Measurements from ENCODE around the gene RAB40C.

RAB40C gene

GRCh38 chr16:628321-629061 is 38.6 kb downstream of the RAB40C start (continued):
- TF ChIP-seq BACH2 (CRISPR knock-in tag; IDR thresholded peaks at IDR 0.05; ENCODE audit: borderline replicate concordance), result no peak
- no peak for TF ChIP-seq CSDC2 (CRISPR knock-in tag; IDR thresholded peaks at IDR 0.05)
- no peak for TF ChIP-seq POU6F1 (CRISPR knock-in tag; IDR thresholded peaks at IDR 0.05; ENCODE audit: borderline replicate concordance, low read depth)

DNA sequence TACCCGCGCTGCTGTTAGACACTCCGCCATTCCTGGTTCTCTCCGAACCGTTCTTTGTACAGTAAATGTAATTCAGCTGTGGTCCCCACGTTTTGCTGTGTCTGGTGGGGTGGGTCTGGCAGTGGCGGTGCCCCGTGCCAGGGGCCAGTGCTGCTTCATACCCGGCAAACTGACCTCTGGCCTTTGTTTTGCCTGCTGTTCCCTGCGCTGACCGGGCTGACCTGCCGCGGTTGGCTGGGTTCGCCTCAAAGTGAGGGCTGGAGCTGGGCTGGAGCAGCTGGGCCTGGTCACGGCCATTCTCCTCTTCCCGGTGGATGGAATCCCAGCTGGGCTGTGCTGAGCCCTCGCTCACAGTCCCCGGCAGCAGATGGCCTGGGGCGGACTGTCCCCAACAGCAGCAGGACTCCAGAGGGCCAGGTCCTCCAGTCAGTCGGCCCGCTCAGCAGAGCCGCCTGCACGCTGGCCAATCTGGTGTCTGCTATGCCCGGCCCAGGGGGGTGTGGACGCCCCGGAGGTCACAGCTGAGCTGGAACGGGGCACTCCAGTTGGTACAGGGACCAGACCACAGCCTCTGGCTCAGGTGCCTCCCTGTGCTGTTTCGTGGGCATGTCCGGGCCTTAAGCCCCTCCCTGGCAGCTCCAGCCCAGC is 39.4 kb downstream of the RAB40C start:
- no peak for TF ChIP-seq ZNF70 (CRISPR knock-in tag; IDR thresholded peaks at IDR 0.05)
- TF ChIP-seq, protein P1, sequence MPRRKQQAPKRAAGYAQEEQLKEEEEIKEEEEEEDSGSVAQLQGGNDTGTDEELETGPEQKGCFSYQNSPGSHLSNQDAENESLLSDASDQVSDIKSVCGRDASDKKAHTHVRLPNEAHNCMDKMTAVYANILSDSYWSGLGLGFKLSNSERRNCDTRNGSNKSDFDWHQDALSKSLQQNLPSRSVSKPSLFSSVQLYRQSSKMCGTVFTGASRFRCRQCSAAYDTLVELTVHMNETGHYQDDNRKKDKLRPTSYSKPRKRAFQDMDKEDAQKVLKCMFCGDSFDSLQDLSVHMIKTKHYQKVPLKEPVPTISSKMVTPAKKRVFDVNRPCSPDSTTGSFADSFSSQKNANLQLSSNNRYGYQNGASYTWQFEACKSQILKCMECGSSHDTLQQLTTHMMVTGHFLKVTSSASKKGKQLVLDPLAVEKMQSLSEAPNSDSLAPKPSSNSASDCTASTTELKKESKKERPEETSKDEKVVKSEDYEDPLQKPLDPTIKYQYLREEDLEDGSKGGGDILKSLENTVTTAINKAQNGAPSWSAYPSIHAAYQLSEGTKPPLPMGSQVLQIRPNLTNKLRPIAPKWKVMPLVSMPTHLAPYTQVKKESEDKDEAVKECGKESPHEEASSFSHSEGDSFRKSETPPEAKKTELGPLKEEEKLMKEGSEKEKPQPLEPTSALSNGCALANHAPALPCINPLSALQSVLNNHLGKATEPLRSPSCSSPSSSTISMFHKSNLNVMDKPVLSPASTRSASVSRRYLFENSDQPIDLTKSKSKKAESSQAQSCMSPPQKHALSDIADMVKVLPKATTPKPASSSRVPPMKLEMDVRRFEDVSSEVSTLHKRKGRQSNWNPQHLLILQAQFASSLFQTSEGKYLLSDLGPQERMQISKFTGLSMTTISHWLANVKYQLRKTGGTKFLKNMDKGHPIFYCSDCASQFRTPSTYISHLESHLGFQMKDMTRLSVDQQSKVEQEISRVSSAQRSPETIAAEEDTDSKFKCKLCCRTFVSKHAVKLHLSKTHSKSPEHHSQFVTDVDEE (CRISPR knock-in tag; IDR thresholded peaks at IDR 0.05), result no peak
- no peak for TF ChIP-seq ZNF565 (CRISPR knock-in tag; conservative IDR thresholded peaks at IDR 0.05; ENCODE audit: low read depth)
- no peak for TF ChIP-seq PPARA (CRISPR knock-in tag; IDR thresholded peaks at IDR 0.05; ENCODE audit: borderline replicate concordance)
- no peak for TF ChIP-seq GLIS3 (CRISPR knock-in tag; IDR thresholded peaks at IDR 0.05)
- no peak for TF ChIP-seq POU6F1 (CRISPR knock-in tag; IDR thresholded peaks at IDR 0.05; ENCODE audit: borderline replicate concordance, low read depth)
- no peak for TF ChIP-seq ISL1 (CRISPR knock-in tag; IDR thresholded peaks at IDR 0.05)
- no peak for TF ChIP-seq BACH2 (CRISPR knock-in tag; IDR thresholded peaks at IDR 0.05; ENCODE audit: borderline replicate concordance)
- no peak for TF ChIP-seq ZFP30 (CRISPR knock-in tag; IDR thresholded peaks at IDR 0.05)
- no peak for TF ChIP-seq ARNTL (CRISPR knock-in tag; IDR thresholded peaks at IDR 0.05; ENCODE audit: borderline replicate concordance, low read depth)
- TF ChIP-seq CSRNP3 (CRISPR knock-in tag; IDR thresholded peaks at IDR 0.05), result no peak
- TF ChIP-seq ZNF8 (CRISPR knock-in tag; IDR thresholded peaks at IDR 0.05), result no peak
- TF ChIP-seq ESRRG (CRISPR knock-in tag; IDR thresholded peaks at IDR 0.05), result no peak
- no peak for ATAC-seq

DNA sequence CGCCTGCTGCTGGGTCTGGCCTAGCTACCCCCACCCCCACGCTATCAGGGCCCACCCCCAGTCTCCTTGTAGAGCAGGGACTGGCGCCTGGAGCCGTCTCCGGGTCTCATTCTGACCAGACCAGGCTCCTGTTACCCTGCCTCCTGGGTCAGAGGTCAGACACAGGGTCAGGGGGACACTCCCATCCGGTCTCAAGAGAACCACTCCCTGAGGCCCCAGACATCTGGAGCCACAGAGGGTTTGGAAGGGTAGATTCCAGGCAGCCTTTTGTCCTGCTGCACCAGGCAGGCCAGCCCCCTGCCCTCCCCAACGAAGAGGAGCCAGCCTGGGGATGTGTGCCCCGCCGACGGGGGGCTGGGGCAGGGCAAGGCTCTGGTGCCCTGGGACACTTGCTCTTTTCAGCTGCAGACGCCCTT is 40.0 kb downstream of the RAB40C start:
- no peak for ATAC-seq
- TF ChIP-seq CSDC2 (CRISPR knock-in tag; IDR thresholded peaks at IDR 0.05), result no peak

DNA sequence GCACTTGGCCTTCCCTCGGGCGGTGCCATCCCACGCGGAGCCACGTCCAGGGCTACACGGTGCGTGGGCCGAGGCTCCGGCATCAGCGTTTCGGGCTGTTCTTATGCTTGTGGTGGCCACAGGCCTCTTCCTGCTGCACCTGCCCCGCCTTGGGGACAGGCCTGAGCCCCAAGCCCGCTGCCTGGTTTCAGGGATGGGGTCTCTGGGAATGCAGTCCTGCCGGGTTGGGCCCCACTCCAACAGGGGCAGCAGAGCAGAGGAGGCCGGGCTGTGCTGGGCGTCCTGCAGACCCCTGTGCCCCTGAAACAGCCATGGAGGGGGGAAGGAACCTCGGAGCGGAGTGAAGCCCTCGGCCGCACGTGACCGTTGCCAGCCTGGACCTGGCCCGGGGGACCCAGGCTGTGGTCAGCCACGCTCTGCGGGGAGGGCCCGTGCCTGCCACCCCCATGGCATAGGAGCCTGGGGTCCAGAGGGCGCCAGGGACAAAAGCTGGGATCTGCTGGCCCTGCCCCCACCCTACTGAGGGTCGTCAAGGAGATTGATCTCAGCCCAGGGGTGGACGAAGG is 40.5 kb downstream of the RAB40C start:
- ATAC-seq, result no peak
- TF ChIP-seq TOX (CRISPR knock-in tag; IDR thresholded peaks at IDR 0.05; ENCODE audit: borderline replicate concordance) (no peak), GLIS3 (CRISPR knock-in tag; IDR thresholded peaks at IDR 0.05) (no peak)

DNA sequence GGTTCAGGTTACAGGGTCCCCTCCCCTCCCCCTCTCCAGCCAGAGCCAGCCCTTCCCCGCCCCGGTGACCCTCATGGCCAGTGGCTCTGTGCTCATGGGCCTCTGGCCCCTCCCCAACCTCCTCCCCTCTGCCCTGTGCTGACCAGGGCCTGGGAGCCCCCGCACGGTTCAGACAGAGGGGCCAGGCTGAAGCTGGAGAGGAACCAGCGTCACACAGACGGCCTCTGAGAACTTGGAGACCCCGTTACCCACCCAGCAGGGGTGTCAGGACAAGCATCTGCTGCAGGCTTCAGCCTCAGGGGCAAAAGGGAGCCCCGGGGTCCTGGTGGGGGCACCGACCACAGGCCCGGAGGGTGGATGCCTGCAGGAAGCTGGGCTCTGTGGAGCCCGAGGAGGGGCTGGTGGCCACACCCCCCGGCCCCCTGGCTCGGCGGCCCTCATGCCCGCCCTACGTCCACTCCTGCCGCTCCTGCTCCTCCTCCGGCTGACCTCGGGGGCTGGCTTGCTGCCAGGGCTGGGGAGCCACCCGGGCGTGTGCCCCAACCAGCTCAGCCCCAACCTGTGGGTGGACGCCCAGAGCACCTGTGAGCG is 41.0 kb downstream of the RAB40C start, which contains the start of gene WFIKKN1:
Gene WFIKKN1 (plus strand): TSS at position 171 of the 591 bp plus-strand sequence. CDS start 269 bp downstream, at position 440.
- ATAC-seq, result no peak
- TF ChIP-seq ZNF565 (CRISPR knock-in tag; conservative IDR thresholded peaks at IDR 0.05; ENCODE audit: low read depth) (no peak), TCF4 (CRISPR knock-in tag; IDR thresholded peaks at IDR 0.05; ENCODE audit: borderline replicate concordance) (no peak), ZFP30 (CRISPR knock-in tag; IDR thresholded peaks at IDR 0.05) (no peak), PPARA (CRISPR knock-in tag; IDR thresholded peaks at IDR 0.05; ENCODE audit: borderline replicate concordance) (no peak), ZFP3 (CRISPR knock-in tag; IDR thresholded peaks at IDR 0.05) (no peak), ISL1 (CRISPR knock-in tag; IDR thresholded peaks at IDR 0.05) (no peak), CSRNP3 (CRISPR knock-in tag; IDR thresholded peaks at IDR 0.05) (no peak)
- TF ChIP-seq, protein P1 (CRISPR knock-in tag; IDR thresholded peaks at IDR 0.05), result no peak
